OCI-M1 (cell line): Measurements from ENCODE around the gene STK26.
A peak's percentile ranks its signal among the peaks of the same experiment; 100 is the strongest.
"Not testable (repeated sequence)": the region's sequence is repeated elsewhere in the genome, so short reads cannot be mapped to it uniquely, and the experiment has no call there.

Experiments used
- DNase-seq: peaks from one replicate; lab custom pipeline; 2025; lab: John Stamatoyannopoulos, UW

STK26 gene

DNA sequence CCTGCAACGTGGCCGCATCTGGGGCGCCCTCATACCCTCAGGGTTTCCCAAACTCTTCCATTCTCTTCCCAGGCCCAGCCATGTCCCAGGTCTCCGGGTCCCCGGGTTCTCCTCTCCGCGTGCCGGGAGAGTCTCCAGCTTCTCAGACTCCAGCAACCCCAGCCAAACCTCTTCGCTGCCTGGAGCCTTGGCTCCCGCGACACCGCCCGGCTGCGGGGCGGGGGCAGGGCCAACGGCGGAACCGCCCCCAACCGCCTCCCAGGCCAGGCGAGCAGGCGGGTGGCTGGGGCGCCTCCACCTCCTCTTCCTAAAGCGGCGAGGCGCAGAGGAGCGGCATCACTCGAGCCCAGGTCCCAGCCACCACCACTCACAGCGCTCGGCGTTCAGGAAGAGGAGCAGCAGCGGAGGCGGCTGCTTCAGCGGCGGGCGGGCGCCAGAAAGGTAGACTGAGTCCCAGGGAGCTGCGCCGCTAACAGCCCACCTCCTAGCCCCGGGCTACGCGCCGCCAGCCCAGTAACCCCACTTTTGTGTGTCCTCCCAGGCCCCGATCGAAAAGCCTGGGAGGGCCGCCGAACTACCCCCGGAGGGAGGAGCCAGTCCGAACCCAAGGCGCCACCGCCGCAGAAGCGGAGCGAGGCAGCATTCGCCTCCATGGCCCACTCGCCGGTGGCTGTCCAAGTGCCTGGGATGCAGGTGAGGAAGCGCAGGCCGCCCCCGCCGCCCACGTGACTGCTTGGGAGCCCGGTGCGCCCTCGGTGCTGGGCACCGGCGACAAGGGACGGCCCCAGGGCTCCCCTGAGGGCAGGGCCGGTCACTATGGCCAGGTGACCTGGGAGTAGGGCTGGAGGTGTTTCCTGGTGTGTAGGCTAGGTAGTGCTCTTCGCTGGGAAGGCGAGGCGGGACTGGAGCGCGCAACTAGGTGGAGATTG is at the start of gene STK26:
Gene STK26 (plus strand): TSS at position 336 of the 929 bp plus-strand sequence. CDS start 316 bp downstream, at position 652.
- peak; percentile 91 for DNase-seq

- DNase-seq, result no peak
Observed at GRCh38 chrX:131975851-131976250, 47.3 kb upstream of the STK26 start.

DNA sequence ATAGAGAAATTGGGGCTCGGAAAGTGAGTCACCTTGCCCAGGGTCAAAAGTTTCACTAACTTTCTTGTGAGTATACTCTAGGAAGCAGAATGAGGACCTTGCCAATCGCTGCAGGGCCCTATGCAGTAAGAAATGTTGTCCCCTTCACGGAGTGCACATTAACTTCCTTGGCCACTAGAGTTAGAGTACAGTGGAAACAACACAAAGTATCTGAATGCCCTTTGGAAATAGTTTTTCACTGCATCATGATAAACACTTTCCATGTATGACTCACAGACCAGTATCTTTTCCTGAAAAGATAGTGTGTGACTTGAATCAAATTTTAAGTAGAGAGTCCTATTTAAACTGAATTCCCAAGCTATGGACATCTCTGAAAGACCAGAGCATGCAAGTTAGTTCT is 45.5 kb upstream of the STK26 start:
- DNase-seq, result no peak

DNA sequence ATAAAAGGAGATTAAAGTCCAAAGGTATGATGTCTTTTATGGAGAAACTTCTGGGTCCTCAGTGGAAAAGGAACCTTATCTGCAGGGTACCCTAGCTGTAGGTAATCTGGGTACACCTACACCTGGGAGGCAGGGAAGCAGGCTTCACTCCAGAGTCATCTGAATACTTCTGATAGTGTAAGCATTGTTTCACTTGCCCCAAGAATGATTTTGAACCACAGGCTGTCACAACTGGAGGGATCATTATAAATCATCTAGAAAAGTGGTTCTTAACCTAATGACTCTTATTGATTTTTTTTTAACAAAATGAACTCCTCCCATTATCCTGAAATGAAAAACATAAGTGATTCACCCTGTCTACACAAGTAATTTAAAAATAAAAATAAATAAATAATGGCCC is 44.0 kb upstream of the STK26 start:
- no peak for DNase-seq

DNA sequence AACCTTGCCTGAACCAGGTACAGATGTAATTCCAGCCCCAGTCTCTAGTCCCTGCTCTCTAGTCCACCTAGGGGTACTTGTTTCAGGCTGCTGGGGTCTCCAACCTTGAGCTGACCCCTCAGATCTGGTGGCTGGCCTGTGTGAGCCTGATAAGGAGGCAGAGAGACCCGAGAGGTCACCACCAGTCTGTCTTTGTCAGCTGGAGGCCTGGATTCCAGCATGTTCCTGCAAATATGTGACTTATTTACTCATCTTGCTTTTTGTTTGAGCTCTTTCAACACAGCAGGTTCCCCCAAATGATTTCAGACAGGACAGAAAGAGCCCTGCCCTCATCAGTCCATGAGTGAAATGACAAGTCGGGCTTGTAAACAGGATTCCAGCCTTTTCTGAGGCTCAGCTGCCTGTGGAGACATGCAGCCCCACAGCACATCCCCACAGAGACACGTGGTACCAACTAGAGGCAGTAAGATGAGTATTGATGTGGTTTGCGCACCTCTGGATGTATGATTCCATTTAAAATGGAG is 37.5 kb upstream of the STK26 start:
- peak; percentile 71 for DNase-seq

DNA sequence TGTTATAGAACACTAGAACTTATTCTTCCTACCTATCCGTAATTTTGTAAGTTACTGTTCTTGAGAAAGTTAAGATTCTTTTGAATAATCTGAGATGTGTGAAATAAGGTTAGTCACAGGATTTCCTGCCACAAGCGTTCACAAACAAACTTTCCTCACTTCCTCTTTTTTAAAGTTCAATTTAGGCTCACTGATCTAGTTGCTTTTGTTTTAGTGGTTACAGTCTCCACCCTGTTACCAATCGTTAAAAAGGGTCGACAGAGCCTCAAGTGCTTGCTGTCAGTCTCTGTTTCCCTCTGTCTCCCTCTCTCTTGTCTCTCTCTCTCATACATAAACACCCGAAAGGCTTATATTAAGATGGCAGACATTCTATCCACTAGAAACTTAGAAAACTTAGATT is 35.9 kb upstream of the STK26 start:
- peak; percentile 89 for DNase-seq

GRCh38 chrX:131988236-131988635 is 34.9 kb upstream of the STK26 start:
- DNase-seq, result peak; percentile 47

DNA sequence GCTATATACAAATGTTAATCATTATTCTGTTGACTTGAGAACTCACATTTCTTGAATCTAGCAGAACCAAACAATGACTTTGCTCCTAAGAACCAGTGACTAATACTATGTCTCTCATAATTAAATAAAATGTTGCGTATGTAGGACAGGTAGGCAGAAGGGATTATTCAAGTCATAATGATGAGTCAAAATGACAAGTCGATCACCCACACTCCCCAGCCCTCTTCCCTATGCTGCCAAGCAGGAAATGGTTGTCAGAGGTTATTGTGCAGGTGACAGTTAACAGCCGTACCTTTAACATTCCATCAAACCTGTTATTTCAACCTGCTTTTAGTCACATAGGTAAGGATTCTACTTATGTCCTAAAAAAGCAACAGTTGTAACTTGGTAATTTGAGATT is 22.0 kb upstream of the STK26 start:
- no peak for DNase-seq

DNA sequence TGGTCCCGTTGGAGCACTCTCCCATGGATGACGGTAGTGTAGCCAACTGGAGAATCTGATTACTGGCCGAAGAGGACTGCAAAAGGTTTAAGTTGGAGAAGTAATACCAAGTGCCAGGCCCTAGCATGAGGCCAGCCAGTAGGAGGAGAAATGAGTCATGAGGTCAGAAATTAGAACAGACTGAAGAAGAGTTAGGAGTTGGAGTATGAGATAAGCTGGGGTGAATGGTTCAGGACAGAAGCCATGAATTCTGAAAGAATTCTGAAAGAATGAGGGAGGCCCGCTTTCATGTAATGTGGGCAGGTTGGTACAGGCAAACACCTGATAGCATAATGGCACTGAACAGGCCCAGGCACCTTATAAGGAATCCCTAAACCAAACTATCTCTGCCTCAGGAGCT is 18.4 kb upstream of the STK26 start:
- peak; percentile 71 for DNase-seq

DNA sequence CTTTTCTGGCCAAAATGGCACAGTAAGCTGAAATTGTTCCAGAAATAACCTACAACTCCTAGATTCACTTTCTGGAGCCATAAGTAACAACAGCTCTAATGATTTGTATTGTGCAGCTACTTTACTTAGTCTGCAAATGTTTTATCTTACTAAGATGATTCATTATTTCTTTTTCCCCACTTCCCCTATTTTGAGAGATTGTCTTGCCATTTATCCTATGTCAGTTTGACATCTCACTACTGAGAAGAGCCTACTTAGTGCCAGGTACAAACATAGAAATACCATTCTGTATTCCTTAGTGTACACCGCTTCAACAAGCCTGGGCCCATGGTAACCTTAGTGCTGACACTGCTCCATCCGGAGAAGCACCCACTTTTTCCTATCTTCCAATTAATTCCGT is 13.8 kb upstream of the STK26 start:
- peak; percentile 43 for DNase-seq

DNA sequence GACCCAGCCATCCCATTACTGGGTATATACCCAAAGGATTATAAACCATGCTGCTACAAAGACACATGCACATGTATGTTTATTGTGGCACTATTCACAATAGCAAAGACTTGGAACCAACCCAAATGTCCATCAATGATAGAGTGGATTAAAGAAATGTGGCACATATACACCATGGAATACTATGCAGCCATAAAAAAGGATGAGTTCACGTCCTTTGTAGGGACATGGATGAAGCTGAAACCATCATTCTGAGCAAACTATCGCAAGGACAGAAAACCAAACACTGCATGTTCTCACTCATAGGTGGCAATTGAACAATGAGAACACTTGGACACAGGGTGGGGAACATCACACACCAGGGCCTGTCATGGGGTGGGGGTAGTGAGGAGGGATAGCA is 12.9 kb upstream of the STK26 start:
- not testable (repeated sequence) for DNase-seq

DNA sequence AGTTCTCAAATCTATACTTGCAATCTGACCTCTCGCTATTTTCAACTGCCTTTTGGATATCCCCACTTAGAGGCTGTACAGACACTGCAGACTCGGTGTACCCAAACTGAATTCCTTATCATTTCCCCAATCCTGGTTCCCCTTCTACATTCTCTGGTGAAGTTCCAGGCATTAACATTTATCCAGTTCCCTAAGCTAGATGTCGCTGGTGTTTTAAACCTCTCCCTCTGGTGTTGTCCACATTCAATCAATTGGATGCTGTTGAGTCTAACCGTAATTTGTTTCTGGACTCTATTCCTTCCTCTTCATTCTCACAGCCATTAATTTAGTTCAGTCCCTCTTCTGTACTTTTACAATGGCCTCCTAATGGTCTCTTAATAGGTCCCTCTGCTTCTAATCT is 7.2 kb upstream of the STK26 start:
- DNase-seq, result no peak

- DNase-seq, result no peak
Observed at GRCh38 chrX:132016628-132017430, 6.3 kb upstream of the STK26 start.

- peak; percentile 73 for DNase-seq
Observed at GRCh38 chrX:132017431-132018185, 5.5 kb upstream of the STK26 start.

DNA sequence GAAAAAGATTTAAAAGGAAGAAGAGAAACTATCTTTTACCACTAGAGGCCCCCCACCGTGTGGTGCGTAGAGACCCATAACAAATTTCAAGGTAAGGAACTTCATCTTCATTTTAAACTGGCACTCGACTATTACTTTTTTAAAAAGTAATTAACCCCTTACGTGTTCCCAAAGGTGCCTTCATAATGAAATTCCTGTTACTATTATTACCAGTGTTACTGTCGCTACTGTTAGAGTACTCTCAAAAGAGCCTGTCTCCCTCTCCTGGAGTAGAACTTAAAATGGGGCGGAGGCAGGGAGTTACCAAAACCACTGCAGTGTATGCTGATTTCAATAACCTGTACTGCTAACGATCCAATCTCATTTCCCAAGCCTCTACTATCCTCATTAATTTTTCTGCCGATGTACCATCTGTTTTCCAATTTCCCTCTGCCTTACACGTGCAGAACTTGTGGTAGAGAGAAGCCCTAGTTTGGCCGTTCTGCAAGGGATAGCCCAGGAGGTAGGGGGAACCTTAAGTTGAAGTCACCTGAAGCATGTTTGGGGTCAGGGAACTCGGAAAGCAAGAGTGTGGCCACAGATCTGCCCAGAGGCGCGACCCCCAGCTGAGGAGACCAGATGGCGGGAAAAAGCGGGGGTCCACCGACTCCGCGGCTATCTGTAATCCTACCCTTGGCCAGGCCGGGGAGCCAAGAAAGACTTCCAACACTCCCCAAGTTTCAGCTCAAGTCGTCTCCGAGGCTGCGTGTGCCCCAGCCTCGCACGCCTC is 720 bp upstream of the STK26 start:
- peak; percentile 83 for DNase-seq

GRCh38 chrX:132023896-132024386 is 839 bp downstream of the STK26 start:
- peak; percentile 77 for DNase-seq

GRCh38 chrX:132025041-132025440 is 1.9 kb downstream of the STK26 start:
- peak; percentile 59 for DNase-seq

- no peak for DNase-seq
Observed at GRCh38 chrX:132030264-132030663, 7.2 kb downstream of the STK26 start.

GRCh38 chrX:132031867-132032266 is 8.8 kb downstream of the STK26 start:
- peak; percentile 33 for DNase-seq

- no peak for DNase-seq
Observed at GRCh38 chrX:132033166-132033565, 10.1 kb downstream of the STK26 start.

GRCh38 chrX:132034648-132035047 is 11.5 kb downstream of the STK26 start:
- no peak for DNase-seq
